Inflammatory macrophage treated with lipopolysaccharide for 1 hour (primary cell): ENCODE data around the gene DAPK1.
"Not testable (repeated sequence)": the region's sequence is repeated elsewhere in the genome, so short reads cannot be mapped to it uniquely, and the experiment has no call there.

Experiments used
- DNase-seq, 2 donors: peaks; one replicate each; pipeline ENCODE4 v3.0.0-alpha.2; 2020 to 2022

The DAPK1 gene

DNA sequence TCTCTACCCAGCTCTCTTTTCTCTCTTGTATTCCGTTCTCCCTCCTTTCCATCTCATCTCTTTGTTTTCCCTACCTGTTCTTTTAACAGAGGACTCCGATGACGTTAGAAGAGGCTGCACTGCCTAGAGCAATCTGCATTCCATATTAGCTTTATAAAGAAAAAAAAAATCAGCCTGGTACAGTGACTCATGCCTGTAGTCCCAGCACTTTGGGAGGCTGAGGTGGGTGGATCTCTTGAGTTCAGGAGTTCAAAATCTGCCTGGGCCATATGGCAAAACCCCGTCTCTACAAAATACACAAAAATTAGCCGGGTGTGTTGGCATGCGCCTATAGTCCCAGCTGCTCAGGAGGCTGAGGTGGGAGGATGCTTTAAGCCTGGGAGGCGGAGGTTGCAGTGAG lies 49.0 kb downstream of the DAPK1 start:
- DNase-seq, result no peak

DNA sequence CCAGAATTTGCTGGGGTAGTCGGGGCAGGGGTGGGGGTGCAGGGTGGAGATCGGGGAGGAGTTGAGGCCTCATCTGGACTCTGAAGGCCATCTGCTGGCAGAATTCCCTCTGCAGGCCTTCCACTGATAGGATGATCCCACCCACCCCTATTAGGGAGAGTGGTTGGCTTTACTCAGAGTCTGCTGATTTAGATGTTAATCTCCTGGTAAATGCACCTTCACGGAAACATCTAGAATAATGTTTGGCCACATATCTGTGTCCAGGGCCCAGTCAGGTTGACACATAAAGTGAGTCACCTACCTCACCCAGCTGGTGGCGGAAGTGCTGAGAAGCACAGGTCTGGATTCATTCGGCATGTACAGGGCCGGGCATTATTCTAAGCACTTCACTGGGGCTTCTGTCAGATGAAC lies 50.0 kb downstream of the DAPK1 start:
- no peak for DNase-seq

- DNase-seq, result no peak
Observed at GRCh38 chr9:87548159-87548558, 50.5 kb downstream of the DAPK1 start.

- DNase-seq, result not testable (repeated sequence)
Observed at GRCh38 chr9:87549088-87549487, 51.4 kb downstream of the DAPK1 start.

DNA sequence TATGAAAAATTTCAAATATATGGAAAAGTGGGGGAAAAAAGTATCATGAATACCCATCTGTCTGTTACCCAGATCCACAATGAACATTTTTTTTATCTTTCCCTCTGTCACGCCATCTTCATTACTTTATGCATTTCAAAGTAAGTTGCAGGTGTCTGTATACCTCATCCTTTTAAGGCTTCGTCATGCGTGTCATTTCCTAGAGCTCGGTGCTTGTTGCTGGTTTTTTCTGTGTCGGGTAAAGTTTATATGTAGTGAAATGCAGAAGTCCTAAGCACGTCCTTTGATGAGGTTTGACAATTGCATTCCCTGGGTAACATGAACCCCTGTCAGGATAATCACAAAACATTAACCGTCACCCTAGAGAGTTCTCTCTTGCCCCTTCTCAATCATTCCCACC lies 52.1 kb downstream of the DAPK1 start:
- DNase-seq, result no peak

DNA sequence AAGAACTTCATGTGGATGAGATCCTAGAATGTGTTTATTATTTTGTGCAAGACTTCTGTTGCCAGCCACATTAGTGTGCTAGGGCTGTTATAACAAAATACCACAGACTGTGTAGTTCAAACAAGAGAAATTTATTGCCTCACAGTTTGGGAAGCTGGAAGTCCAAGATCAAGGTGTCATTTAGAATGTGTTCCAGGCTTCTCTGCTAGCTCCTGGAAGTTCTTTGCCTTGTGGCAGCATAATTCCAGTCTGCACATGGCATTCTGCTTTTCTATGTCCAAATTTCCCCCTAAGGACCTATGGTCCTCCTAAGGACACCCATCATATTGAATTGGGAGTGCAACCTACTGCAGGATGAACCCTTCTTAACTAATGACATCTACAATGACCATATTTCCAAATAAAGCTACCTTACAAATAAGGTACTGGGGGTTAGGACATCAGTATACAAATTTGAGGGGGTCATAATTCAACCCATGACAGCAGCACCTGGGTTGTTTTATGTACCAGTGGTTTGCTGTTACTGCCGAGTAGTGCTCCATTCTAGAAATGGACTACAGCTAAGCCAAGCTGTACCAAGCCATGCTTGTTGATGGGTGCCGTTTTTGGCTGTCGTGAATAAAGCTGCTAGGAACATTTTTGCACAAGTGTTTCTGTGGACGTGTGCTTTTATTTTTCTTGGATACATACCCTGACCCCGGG lies 52.7 kb downstream of the DAPK1 start:
- no peak for DNase-seq

DNA sequence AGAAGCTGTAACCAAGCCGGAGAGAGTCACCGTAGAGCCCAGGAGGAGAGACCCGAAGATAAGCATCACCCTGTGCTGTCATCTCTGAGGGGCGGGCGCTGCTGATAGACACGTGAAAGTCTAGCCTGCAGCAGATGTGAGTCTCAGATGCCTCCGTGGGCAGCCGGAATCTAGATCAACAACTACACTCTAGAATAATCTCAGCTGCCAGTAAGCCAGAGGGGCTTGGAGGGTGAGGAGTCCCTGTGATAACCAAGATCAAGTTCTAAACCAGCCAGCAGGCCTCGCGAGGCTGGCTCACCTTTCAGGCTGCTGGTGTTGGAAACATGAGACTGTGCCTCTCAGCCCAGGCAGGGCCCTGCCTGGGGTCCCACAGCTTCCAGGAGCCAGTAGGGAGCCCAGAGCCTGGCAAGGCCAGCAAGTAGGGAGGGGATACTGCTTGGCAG lies 54.1 kb downstream of the DAPK1 start:
- DNase-seq, result no peak

GRCh38 chr9:87554171-87554910 lies 56.7 kb downstream of the DAPK1 start:
- DNase-seq, result peak; percentile 72 to 80

DNA sequence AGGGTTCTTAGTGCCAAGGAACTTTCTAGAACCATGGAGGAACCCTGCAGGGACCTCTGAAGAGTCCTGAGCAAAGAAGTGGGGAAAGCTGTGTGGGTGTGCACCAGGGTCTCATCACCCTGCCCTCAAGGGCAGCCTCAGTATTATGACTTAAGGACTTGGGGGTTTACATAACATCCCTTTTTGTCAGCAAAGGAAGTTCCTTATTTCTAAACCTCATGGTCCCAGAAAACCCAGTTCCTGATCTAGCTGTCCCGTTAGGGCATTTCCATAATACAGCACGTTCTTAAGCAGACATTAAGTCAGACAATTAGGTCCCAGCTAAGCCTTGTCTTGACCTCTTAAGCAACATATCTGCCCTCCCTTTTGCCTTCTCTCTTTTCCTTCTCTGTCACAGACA lies 57.3 kb downstream of the DAPK1 start:
- DNase-seq, result peak; percentile 91 to 99

GRCh38 chr9:87556039-87556438 lies 58.4 kb downstream of the DAPK1 start:
- DNase-seq, result no peak

DNA sequence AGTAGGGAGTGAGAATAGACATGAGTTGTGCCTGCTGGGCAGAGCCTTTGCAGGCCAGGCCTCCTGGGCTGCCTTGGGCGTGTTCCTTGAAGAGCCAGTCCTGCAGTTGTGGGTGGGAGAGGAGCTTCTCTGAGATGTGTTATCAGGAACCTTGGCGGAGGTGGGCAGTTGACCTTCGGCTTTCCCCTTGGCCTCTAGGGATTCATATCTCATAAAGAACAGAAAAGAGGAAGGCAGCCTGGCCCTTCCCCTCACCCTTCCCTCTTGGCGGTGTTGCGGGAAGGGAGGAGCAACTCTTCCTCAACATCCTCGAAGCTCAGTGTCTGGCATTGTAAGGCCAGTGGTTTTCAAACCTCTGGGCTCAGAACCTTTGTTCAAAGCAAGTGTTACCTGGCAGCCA lies 59.2 kb downstream of the DAPK1 start:
- DNase-seq, result peak; percentile 74 to 90

DNA sequence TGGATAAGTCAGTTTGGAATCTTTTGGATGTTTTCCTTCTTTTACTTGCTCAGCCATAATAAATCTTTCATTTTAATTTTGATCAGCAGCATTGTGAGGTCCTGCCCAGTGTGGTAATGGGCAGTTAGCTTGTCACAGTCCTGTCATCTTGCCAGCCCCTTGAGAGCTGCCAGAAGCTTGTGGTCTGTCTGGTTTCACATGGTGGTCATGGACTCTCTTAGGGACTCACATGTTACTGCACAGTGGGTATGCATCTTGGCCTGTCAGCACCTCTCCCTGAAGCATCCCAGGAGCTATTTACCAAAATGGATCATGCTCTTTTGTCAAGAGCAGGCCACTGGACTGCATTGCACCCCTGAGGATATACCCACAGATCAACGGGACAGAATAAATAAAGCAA lies 60.3 kb downstream of the DAPK1 start:
- no peak for DNase-seq

DNA sequence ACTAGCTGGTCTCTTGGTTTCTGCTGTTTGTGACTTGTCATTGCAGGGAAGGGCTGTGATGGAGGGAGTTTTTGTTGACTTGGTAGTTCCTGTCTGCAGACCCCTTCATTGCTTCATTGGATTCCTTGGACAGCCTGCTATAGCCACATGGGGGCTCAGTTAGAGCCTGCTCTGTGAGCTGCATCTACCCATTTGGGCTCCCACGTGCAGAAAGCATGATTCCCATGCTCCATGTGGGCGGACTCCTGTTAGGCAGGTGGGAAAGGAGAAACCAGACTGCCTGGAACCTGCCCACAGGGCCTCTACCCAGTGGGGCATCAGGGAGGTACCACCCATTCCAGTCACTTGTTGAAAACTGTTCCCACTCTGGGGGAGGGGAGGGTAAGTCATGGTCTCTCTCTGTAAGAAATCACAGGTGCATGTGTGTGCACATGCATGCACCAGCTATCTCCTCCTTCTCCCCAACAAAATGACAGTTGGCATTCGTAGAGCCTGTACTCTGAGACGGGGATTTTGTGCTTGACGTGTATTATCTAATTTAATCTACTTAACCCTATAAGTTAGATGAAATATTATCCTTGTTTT lies 61.0 kb downstream of the DAPK1 start:
- no peak for DNase-seq

- no peak for DNase-seq
Observed at GRCh38 chr9:87562062-87562461, 64.4 kb downstream of the DAPK1 start.

DNA sequence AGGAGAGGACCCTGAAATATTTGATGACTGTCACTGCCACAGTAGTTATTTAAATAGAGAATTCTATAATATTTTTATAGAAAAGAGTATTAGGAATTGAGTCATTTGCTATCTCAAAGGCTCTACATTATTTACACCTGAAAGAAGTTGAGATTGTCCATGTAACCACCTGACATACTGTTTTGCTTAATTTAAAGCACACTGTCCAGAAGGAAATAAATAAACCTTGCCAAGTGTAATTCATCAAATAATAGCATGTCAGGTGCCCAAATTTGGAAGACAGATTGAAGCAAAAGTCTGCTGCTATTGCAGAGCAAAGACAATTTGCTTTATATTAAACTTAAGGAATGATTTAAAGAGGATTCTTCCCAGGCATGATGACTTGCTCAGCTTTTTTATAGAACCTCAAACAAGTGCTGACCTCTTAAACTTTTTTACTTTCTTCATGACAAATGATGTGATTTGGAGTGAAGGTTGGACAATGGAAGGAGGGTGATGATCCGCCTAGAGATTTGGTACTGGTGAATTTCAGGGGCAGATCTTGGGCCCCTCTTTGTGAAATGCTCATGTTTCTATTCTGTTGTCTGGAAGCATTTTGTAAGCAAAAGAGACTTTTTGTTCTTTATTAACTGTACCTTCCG lies 65.0 kb downstream of the DAPK1 start:
- DNase-seq, result no peak

DNA sequence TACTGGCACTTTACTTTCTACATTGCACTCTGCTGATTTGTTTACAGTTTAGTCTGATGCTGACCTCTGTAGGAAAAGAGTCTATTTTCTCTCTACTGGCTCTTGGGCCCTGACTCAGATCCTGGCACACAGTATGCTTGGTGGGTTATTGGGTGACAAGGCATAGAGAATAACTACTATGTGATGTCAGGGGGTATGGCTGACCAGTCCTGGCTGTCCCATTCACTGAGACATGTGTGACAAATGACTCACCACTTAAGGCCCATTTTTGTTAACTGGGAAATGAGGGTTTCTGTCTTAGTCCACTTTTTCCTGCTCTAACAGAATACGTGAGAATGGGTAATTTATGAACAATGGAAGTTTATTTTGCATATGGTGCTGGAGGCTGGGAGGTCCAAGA lies 66.4 kb downstream of the DAPK1 start:
- peak in 1 of 2 donors; percentile 51 for DNase-seq

GRCh38 chr9:87564791-87565241 lies 67.1 kb downstream of the DAPK1 start:
- DNase-seq, result peak; percentile 58 to 87

DNA sequence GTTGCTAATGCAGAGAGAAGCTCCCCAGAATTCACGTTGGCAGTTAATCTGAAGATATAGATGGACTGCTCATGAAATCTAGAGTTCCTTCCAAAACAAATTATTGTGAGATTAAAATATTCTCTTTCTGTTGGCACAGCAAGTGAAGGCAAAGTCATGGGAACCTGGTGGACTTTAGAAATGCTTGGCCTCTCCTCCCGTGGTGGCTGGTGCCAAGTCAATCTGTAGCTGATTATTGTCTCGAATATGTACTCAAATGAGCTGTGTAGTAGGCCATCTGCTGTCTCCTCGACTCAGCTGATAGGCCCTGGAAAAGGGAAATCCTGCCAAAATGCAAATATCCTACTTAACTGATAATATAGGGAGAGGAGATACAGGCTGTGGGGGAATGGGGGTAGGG lies 69.3 kb downstream of the DAPK1 start:
- DNase-seq, result no peak

- no peak for DNase-seq
Observed at GRCh38 chr9:87567571-87567970, 69.9 kb downstream of the DAPK1 start.

- DNase-seq, result no peak
Observed at GRCh38 chr9:87567983-87568382, 70.3 kb downstream of the DAPK1 start.

DNA sequence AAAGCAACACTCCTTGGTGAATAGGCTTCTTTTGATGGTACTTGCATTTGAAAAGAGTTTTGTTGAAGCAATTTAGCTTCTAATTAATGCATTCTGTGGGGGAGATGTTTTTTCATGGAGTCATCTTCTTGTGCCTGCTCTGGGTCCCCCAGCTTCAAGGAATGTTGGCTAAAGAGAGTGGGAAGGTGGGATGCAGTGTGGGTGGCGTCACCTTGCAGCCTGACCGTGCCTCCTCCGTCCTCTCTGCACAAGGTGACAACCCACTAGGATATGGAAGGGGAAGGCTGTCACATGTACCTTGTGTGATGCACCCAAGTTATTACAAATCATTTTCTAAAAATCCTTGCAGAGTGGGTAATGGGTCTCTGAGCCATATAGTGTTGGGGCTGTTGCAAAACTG lies 70.7 kb downstream of the DAPK1 start:
- no peak for DNase-seq

DNA sequence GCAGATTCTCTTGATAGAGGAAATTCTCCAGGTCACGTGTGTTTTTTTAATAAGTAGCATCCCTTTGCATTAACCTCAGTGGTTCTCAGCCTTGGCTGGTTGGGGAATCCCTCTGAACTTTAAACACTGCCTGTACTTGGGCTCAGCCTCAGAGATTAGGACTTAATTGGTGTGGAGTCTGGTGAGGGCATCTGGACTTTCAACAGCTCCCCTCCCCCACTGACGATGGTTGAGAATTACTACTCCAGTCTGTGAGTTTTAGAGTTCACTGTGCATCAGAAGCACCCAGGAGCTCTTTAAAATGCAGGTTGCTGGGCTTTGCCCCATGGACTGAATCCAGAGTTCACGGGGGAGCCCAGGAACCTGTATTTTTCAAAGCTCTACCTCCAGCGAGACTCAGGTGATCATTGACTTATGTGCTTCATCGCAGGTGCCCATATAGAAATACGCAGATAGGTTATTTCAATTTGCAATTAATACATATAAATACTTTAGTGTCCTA lies 71.4 kb downstream of the DAPK1 start:
- no peak for DNase-seq

DNA sequence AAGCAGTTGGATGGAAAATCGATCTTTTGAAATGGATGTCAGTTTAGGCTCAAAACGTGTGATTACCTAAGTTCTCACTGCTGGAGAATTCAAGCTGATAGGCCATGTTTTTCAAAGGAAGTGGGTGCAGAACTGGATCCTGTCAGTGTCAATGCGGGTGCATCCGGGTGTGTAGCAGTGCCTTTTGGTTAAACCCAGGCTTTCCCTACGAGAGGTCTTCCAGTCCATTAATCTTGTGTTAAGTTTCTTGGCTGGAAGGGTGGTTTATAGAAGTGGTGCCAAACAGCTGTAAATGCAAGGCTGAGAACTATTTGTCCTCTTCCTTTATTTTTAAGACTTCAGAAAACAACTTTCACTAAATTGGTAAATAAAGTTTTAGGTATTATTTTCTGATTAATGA lies 71.9 kb downstream of the DAPK1 start:
- no peak for DNase-seq
